ENCODE measurements around the gene TRMT112.

GRCh38 chr11:64299847-64300648 is 17.3 kb downstream of the TRMT112 start, which contains the start of gene CATSPERZ:
- no peak for TF ChIP-seq CTCF (IDR thresholded peaks at IDR 0.05; ENCODE audit: low read depth, low read length)
- TF ChIP-seq POLR2A (IDR thresholded peaks at IDR 0.05; ENCODE audit: extremely low read depth, insufficient read length), result no peak
- TF ChIP-seq MYC (IDR thresholded peaks at IDR 0.05; ENCODE audit: low read depth, low read length), result no peak
- TF ChIP-seq MAX (IDR thresholded peaks at IDR 0.05; ENCODE audit: low read depth, low read length), result no peak

All from NB4 (cell line).